Activated CD4-positive, alpha-beta memory T cell treated with anti-CD3 and anti-CD28 coated beads, Interleukin-2, amount 10 ng/mL, durations not matched to agents 7 days and 5 days (primary cell): Measurements from ENCODE around the gene MRPS35. TPM values are rescaled to one million over a fixed set of nuclear protein-coding genes. Genes with fewer than 3 reads are reported as not detected.
A peak's percentile ranks its signal among the peaks of the same experiment; 100 is the strongest.

Source experiments
- CTCF ChIA-PET: fragments of 350-600 bp; sonication (Branson Sonifier 250); formaldehyde crosslinking; loops from one replicate; lab custom pipeline; 2021; ENCODE audit warnings: antibody characterized with exemption, inconsistent platforms; lab: Charles Lee
- POLR2A ChIA-PET: fragments of 350-600 bp; sonication (Branson Sonifier 250); formaldehyde crosslinking; loops from one replicate; lab custom pipeline; 2021; ENCODE audit warnings: antibody characterized with exemption; lab: Charles Lee
- DNase-seq: peaks from one replicate; pipeline ENCODE4 v3.0.0-alpha.2; 2020
- H3K27ac Mint-ChIP-seq: one replicate; pipeline ENCODE4 v1.8.0; 2021; ENCODE audit warnings: mild to moderate bottlenecking, mixed read lengths
- H3K27me3 Mint-ChIP-seq: one replicate; pipeline ENCODE4 v1.8.0; 2021; ENCODE audit warnings: mixed read lengths
- H3K36me3 Mint-ChIP-seq: one replicate; pipeline ENCODE4 v1.8.0; 2021; ENCODE audit warnings: low read depth, mixed read lengths
- H3K4me1 Mint-ChIP-seq: one replicate; pipeline ENCODE4 v1.8.0; 2021; ENCODE audit warnings: mixed read lengths
- H3K4me3 Mint-ChIP-seq: one replicate; pipeline ENCODE4 v1.8.0; 2021; ENCODE audit warnings: mild to moderate bottlenecking, mixed read lengths
- H3K9me3 Mint-ChIP-seq: one replicate; pipeline ENCODE4 v1.8.0; 2021; ENCODE audit warnings: mixed read lengths
- total RNA-seq, 2 experiments: library from RNA; stranded (reverse); gene quantifications; one replicate each; pipeline ENCODE4 v1.2.3, GENCODE V29; 2021

The MRPS35 gene
- total RNA-seq, 2 experiments from 2014 or later, result 30.9 to 31.8 TPM

DNA sequence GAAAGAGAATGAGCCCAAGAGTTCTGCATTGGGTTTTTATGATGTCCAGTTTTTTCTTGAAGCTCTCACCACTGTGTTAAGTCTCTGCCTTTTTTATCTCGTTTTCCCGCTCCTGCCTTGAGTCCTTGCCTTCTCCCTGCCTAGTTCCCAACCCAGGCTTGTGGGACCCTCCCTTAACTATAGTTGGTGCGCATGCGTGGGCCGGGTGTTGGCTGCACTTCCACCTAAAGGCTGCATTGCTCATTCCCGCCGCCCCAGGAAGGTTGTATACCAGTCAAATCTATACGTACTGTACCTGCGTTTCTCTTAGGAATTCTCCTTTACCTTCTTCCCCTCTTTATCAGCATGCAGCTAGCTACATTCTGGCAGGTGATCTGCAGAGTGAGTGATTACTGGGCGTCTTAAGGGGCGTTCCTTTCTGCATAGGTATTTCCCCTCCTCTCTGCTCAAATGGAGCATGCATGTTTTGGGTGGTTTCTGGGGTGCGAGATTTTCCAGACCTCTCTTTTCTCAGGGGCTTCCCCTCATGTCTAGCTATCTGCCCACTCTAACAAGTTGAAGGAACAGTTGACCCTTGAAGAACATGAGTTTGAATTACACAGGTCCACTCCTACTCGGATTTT is 21.0 kb upstream of the MRPS35 start:
- Mint-ChIP-seq H3K27ac (no peak overlapping the region), H3K4me1 (no peaks in the 10 kb centered on the region), H3K27me3 (no peaks in the 10 kb centered on the region), H3K36me3 (no peaks in the 10 kb centered on the region), H3K4me3 (no peak overlapping the region), H3K9me3 (no peaks in the 10 kb centered on the region)
- CTCF ChIA-PET, result interaction anchor here (0.8 to 1.1 kb wide), 2 partner anchors 12 to 66 kb away, joined by 4 read pairs; no protein-coding TSS in a partner anchor
- POLR2A ChIA-PET, result no interaction called here
- DNase-seq, result no peak

DNA sequence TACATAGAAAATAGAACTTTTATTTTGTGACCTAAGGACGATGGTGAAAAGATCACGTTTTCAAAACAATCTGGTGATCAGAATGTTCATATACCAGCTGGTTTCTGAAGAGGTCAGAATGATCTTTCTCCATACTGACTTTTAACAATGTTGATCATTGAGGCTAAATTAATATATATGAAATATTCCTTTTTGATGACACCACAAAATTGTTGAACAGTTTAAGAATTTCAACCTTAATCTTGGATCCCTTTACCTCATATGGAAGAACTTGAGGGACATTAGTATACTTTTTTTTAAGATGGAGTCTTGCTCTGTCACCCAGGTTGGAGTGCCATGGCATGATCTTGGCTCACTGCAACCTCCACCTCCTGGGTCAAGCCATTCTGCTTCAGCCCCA is 17.2 kb upstream of the MRPS35 start:
- H3K36me3 Mint-ChIP-seq, result no peaks in the 10 kb centered on the region
- DNase-seq, result no peak
- ChIA-PET POLR2A (no interaction called here), CTCF (no interaction called here)
- no peak overlapping the region for H3K4me3 Mint-ChIP-seq
- H3K4me1 Mint-ChIP-seq, result no peaks in the 10 kb centered on the region
- no peaks in the 10 kb centered on the region for H3K9me3 Mint-ChIP-seq
- H3K27me3 Mint-ChIP-seq, result no peaks in the 10 kb centered on the region
- no peak overlapping the region for H3K27ac Mint-ChIP-seq

DNA sequence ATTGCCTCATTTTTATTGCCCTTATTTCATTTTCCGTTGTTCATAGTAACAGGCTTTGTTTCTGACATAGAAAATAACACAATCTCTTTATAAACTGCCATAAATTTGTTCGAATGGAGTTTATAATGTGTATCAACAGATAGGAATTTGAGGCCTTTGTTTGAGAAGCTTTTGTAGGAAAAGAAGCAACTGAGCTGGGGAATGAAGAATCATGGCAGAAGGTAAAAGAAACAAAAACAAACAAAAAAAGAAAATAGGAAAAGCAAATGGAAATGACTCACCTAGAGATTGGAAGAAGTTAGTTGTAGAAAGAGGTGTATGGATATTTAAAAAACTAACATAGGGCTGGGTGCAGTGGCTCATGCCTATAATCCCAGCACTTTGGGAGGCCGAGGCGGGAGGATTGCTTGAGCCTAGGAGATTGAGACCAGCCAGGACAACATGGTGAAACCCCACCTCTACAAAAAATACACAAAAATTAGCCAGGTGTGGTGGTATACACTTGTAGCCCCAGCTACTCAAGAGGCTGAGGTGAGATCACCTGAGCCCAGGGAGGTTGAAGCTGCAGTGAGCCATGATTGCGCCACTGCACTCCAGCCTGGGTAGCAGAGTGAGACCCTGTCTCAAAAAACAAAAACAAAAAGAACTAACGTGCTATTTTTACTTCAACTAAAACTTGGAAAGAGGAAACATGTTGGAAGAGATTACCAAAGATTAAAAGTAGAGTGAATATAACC is 14.9 kb upstream of the MRPS35 start:
- H3K36me3 Mint-ChIP-seq, result no peaks in the 10 kb centered on the region
- H3K27ac Mint-ChIP-seq, result no peak overlapping the region
- ChIA-PET CTCF (interaction anchor here (0.6 to 1.0 kb wide), 2 partner anchors 9 to 836 kb away, joined by 3 to 4 read pairs; no protein-coding TSS in a partner anchor), POLR2A (no interaction called here)
- no peak overlapping the region for H3K4me3 Mint-ChIP-seq
- H3K27me3 Mint-ChIP-seq, result peaks cover 2% of the 10 kb centered on the region
- H3K4me1 Mint-ChIP-seq, result no peaks in the 10 kb centered on the region
- no peak for DNase-seq
- no peaks in the 10 kb centered on the region for H3K9me3 Mint-ChIP-seq

DNA sequence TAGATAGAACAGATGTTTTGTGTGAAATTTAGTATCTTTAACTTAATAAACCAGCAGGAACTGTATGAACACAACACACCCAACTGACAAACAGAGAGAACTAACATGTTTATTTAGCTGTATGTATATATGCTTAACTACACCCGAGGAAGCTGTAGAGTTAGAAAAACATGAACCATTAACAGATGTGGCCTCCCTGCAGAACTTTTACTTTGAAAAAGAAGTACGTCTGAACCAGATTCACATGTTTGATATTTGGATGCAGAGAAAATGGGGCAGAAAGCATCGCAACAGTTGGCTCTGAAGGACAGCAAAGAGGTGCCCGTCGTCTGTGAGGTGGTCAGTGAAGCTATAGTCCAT is 14.4 kb upstream of the MRPS35 start, which contains the start of gene REP15:
TSS of gene REP15 (plus strand) at position 155 of the 360 bp plus-strand sequence. CDS start at position 271, 116 bp downstream.
- Mint-ChIP-seq H3K4me1 (no peaks in the 10 kb centered on the region), H3K36me3 (no peaks in the 10 kb centered on the region), H3K9me3 (no peaks in the 10 kb centered on the region), H3K27ac (no peak within 1 kb of the TSS), H3K4me3 (no peak within 1 kb of the TSS), H3K27me3 (peaks cover 5% of the 10 kb centered on the region)
- CTCF ChIA-PET, result interaction anchor here (0.6 to 1.0 kb wide), 2 partner anchors 8 to 837 kb away, joined by 3 to 4 read pairs; no protein-coding TSS in a partner anchor
- DNase-seq, result no peak
- POLR2A ChIA-PET, result no interaction called here

DNA sequence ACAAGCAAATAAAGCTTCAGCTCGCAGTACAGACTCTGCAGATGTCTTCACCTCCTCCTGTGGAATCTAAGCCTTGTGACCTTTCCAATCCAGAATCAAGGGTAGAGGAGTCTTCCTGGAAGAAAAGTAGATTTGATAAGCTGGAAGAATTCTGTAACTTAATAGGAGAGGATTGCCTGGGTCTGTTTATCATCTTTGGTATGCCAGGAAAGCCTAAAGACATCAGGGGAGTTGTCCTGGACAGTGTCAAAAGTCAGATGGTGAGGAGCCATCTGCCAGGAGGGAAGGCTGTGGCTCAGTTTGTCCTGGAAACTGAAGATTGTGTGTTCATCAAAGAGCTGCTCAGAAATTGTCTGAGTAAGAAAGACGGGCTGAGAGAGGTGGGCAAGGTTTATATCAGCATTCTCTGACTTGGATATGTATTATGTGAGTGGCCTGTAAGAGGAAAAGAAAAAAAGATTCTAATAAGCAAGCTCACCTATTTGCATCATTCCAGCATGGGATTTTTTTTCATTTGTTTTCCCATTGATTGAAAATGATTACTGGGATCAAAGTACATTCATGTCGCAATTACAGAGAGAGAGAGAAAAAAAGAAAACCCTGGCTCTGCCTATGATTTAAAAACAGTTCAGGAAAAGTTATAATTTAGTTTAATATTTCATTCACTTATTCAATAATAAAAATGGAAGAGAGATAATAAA is 13.6 kb upstream of the MRPS35 start:
- H3K4me3 Mint-ChIP-seq, result no peak overlapping the region
- peaks cover 8% of the 10 kb centered on the region for H3K27me3 Mint-ChIP-seq
- H3K27ac Mint-ChIP-seq, result no peak overlapping the region
- H3K36me3 Mint-ChIP-seq, result no peaks in the 10 kb centered on the region
- H3K4me1 Mint-ChIP-seq, result no peaks in the 10 kb centered on the region
- no peaks in the 10 kb centered on the region for H3K9me3 Mint-ChIP-seq
- POLR2A ChIA-PET, result no interaction called here
- no peak for DNase-seq
- CTCF ChIA-PET, result interaction anchor here (0.6 kb wide), 1 partner anchor 838 kb away, joined by 4 read pairs; no protein-coding TSS in a partner anchor

DNA sequence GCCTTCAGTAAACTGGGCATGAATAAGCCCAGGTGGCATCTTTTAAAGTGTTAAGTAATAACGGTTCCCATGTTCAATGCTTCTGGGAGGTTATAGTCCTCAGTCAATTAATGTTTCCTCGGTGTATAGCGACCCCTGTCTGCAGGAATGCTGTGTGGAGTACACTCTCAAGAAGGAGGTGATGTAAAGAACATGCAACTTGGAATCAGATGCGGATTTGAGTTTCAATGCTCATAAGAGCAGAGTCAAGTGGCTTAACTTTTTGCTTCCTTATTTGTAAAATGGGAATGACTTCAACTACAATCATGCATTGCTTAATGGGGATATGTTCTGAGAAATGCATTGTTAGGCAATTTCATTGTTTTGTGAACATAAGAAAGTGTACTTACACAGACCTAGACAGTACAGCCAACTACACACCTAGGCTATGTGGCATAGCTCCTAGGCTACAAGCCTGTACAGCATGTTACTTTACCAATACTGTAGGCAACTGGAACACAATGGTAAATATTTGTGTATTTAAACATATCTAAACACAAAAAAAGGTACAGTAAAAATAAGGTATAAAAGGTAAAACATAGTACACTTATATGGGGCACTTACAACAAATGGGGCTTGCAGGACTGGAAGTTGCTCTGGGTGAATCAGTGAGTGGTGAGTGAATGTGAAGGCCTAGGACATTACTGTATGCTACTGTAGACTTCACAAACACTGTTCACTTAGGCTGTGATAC is 6.7 kb upstream of the MRPS35 start:
- Mint-ChIP-seq H3K36me3 (no peaks in the 10 kb centered on the region), H3K9me3 (no peaks in the 10 kb centered on the region), H3K4me3 (no peak overlapping the region), H3K4me1 (no peaks in the 10 kb centered on the region), H3K27ac (no peak overlapping the region), H3K27me3 (peaks cover 10% of the 10 kb centered on the region)
- peak; percentile 74 for DNase-seq
- POLR2A ChIA-PET, result no interaction called here
- CTCF ChIA-PET, result interaction anchor here (1.0 to 1.8 kb wide), 6 partner anchors 8 to 270 kb away, joined by 3 to 8 read pairs (median 4); partner anchors contain the start of gene REP15

DNA sequence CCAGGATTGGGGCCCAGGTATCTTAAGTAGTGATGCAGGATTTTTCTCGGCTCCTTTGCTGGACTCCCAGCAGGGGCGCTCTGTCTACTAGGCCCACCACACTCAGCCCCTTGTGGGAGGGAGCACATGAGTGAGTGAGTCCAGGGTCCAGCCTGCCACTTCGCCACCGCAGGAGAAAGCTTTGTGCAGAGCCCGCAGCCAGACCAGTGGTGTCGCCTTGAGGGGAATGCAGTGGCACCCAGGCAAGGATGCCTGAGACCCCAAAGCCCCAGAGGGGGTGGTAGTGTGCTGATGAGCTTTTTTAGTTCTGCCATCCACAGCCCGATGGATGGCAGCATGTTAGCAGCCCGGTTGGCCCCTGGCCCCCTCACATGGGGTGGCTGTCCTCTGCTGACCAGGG is 5.4 kb upstream of the MRPS35 start:
- POLR2A ChIA-PET, result no interaction called here

DNA sequence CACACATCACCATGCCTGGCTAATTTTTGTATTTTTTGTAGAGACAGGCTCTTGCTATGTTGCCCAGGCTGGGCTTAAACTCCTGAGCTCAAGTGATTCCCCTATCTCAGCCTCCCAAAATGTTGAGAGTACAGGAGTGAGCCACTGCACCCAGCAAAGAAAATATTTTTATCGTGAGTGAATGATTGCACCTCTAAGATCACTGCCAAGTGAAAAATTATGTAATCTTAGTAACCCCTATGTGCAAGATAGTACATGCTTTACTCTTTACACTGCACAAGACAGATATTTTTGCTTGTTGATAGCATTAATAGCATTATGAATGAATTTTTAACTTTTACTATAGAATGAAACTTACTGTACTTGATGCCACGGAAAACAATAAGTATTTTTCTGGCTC is 3.4 kb upstream of the MRPS35 start:
- CTCF ChIA-PET, result interaction anchor here (1.0 to 1.4 kb wide), 2 partner anchors 273 to 282 kb away, joined by 3 to 5 read pairs; no protein-coding TSS in a partner anchor
- Mint-ChIP-seq H3K36me3 (peaks cover 3% of the 10 kb centered on the region), H3K27ac (no peak overlapping the region), H3K4me3 (no peak overlapping the region), H3K27me3 (peaks cover 2% of the 10 kb centered on the region), H3K9me3 (no peaks in the 10 kb centered on the region), H3K4me1 (peaks cover 13% of the 10 kb centered on the region)
- POLR2A ChIA-PET, result no interaction called here
- no peak for DNase-seq

More for the DNA sequence above, 5.4 kb upstream of the MRPS35 start:
- CTCF ChIA-PET, result interaction anchor here (1.4 to 1.8 kb wide), 3 partner anchors 43 to 270 kb away, joined by 4 to 8 read pairs (median 6); no protein-coding TSS in a partner anchor
- Mint-ChIP-seq H3K27ac (no peak overlapping the region), H3K9me3 (no peaks in the 10 kb centered on the region), H3K36me3 (no peaks in the 10 kb centered on the region), H3K4me3 (no peak overlapping the region), H3K4me1 (peaks cover 4% of the 10 kb centered on the region), H3K27me3 (peaks cover 10% of the 10 kb centered on the region)
- no peak for DNase-seq

DNA sequence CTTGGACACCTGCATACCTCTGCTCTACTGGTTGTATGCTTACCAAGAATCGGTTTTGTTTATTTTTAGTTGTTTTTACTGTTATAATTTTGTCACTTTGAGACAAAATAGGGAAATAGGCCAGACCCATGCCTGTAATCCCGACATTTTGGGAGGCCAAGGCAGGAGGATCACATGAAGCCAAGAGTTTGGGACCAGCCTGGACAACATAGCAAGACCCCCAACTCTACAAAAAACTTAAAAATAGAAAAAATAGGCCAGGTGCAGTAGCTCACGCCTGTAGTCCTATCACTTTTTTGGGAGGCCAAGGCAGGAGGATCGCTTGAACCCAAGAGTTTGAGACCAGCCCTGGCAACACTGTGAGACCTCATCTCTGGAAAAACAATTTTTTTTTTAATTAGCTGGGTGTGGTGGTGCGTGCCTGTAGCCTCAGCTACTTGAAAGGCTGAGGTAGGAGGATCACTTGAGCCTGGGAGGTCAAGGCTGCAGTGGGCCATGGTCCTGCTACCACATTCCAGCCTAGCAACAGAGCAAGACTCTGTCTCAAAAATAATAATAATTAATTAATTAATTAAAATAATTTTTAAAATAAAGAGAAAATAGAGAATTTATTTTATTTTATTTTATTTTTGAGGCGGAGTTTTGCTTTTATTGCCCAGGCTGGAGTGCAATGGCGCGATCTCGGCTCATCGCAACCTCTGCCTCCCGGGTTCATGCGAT is 1.3 kb upstream of the MRPS35 start:
- H3K27ac Mint-ChIP-seq, result no peak overlapping the region
- H3K27me3 Mint-ChIP-seq, result no peaks in the 10 kb centered on the region
- POLR2A ChIA-PET, result interaction anchor here (0.9 kb wide), 1 partner anchor 71 kb away, joined by 5 read pairs; the partner anchor contains the start of genes KLHL42 and MANSC4
- peaks cover 20% of the 10 kb centered on the region for H3K4me1 Mint-ChIP-seq
- CTCF ChIA-PET, result interaction anchor here (1.0 to 1.3 kb wide), 3 partner anchors 57 to 275 kb away, joined by 3 to 4 read pairs (median 3); no protein-coding TSS in a partner anchor
- no peak for DNase-seq
- peaks cover 6% of the 10 kb centered on the region for H3K36me3 Mint-ChIP-seq
- H3K4me3 Mint-ChIP-seq, result peak overlapping the region; percentile 89
- no peaks in the 10 kb centered on the region for H3K9me3 Mint-ChIP-seq

DNA sequence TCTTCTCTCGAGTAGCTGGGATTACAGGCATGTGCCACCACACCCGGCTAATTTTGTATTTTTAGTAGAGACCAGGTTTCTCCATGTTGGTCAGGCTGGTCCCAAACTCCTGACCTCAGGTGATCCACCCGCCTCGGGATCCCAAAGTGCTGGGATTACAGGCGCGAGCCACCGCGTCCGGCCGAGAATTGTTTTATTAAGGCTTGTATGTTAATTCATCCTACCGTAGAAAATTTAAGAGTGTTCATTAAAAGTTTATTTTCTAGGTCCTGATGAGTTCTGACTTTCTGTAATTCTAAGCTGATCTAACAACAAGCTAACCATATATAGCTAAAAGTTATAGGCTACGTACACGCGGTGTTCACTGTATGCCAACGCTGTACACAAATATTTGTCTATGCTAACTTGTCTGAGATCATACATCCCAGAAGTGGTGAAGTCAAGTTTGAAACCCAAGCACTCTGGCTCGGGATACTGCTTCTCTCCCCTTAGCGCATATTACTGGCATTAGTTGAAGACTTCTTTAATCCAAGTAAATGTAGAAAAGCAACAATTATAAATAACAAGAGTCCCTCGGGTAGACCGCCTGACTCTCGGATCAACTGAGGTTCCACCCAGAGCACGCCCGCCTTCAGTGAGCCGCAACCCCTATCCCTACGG is 570 bp upstream of the MRPS35 start:
- H3K36me3 Mint-ChIP-seq, result peaks cover 6% of the 10 kb centered on the region
- no peaks in the 10 kb centered on the region for H3K27me3 Mint-ChIP-seq
- peak overlapping the region; percentile 89 for H3K4me3 Mint-ChIP-seq
- DNase-seq, result no peak
- H3K4me1 Mint-ChIP-seq, result peaks cover 20% of the 10 kb centered on the region
- peak overlapping the region; percentile 89 for H3K27ac Mint-ChIP-seq
- ChIA-PET POLR2A (interaction anchor here (0.9 kb wide), 1 partner anchor 70 kb away, joined by 5 read pairs; the partner anchor contains the start of genes KLHL42 and MANSC4), CTCF (interaction anchor here (1.0 to 1.3 kb wide), 3 partner anchors 58 to 275 kb away, joined by 3 to 4 read pairs (median 3); no protein-coding TSS in a partner anchor)
- no peaks in the 10 kb centered on the region for H3K9me3 Mint-ChIP-seq

DNA sequence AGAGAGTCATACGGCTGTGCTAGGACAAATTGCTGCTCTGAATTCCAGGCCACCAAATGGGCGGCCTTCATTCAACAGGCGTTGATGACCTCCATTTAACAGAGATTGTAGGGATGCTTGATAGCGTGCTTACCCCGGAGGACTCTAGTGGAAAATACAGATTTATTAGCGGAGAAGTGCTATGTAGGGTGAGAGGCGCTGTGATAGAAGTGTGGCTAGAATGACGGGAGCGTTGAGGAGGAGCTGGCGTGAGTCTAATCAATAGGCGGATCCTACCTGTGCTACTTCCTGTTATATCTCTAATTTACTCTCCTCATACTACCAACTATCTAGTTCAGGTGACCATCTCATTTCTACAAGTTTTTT is 668 bp downstream of the MRPS35 start:
- POLR2A ChIA-PET, result interaction anchor here (0.6 to 0.7 kb wide), 2 partner anchors 12 to 467 kb away, joined by 3 read pairs; partner anchors contain the start of gene STK38L
- peaks cover 9% of the 10 kb centered on the region for H3K36me3 Mint-ChIP-seq
- DNase-seq, result peak; percentile 21

More for the DNA sequence above, 668 bp downstream of the MRPS35 start:
- Mint-ChIP-seq H3K27ac (peak overlapping the region; percentile 89), H3K4me1 (peaks cover 21% of the 10 kb centered on the region), H3K9me3 (no peaks in the 10 kb centered on the region), H3K4me3 (peak overlapping the region; percentile 89), H3K27me3 (no peaks in the 10 kb centered on the region)
- CTCF ChIA-PET, result no interaction called here
